Measurements from ENCODE around the gene PGBD2.

DNA sequence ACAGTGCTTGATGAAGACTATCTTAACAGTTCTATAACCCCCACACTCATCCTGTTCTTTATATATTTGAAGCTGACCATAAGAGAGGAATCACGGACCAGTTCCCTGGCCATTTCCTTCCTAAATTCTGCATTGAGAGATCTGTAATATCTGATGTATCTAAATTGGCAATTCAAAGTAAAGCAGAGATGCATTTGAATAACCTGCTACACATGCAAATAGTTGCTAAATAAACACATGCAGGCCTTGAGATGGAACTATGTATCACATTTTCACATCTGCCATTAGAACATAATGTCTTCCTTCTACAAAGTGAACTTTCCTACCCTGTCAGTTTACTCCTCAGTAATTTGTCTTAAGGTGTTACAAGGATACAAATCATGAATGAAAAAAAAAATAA lies 20.4 kb upstream of the PGBD2 start:
- TF ChIP-seq CTCF (IDR thresholded peaks at IDR 0.05; ENCODE audit: insufficient read depth, low read length) = no peak
- no peak for TF ChIP-seq POLR2AphosphoS5 (IDR thresholded peaks at IDR 0.05; ENCODE audit: low read depth)
- TF ChIP-seq, protein P1, sequence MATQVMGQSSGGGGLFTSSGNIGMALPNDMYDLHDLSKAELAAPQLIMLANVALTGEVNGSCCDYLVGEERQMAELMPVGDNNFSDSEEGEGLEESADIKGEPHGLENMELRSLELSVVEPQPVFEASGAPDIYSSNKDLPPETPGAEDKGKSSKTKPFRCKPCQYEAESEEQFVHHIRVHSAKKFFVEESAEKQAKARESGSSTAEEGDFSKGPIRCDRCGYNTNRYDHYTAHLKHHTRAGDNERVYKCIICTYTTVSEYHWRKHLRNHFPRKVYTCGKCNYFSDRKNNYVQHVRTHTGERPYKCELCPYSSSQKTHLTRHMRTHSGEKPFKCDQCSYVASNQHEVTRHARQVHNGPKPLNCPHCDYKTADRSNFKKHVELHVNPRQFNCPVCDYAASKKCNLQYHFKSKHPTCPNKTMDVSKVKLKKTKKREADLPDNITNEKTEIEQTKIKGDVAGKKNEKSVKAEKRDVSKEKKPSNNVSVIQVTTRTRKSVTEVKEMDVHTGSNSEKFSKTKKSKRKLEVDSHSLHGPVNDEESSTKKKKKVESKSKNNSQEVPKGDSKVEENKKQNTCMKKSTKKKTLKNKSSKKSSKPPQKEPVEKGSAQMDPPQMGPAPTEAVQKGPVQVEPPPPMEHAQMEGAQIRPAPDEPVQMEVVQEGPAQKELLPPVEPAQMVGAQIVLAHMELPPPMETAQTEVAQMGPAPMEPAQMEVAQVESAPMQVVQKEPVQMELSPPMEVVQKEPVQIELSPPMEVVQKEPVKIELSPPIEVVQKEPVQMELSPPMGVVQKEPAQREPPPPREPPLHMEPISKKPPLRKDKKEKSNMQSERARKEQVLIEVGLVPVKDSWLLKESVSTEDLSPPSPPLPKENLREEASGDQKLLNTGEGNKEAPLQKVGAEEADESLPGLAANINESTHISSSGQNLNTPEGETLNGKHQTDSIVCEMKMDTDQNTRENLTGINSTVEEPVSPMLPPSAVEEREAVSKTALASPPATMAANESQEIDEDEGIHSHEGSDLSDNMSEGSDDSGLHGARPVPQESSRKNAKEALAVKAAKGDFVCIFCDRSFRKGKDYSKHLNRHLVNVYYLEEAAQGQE (IDR thresholded peaks at IDR 0.05; ENCODE audit: insufficient replicate concordance, low read depth) = no peak
- TF ChIP-seq GABPA (IDR thresholded peaks at IDR 0.05; ENCODE audit: low read depth) = no peak
- TF ChIP-seq SPI1 (IDR thresholded peaks at IDR 0.05; ENCODE audit: borderline replicate concordance, low read depth) = no peak

All from HL-60 (cell line).